Measurements from ENCODE around the gene PPP2R2C. TPM values are rescaled to one million over a fixed set of nuclear protein-coding genes. Genes with fewer than 3 reads are reported as not detected.

The PPP2R2C gene
- total and polyA plus RNA-seq, 10 of the 15 experiments (the other 5 are each of a cell fraction or from before 2014, with no cell fraction given) = 0.13 to 0.15 TPM; not detected in 8

DNA sequence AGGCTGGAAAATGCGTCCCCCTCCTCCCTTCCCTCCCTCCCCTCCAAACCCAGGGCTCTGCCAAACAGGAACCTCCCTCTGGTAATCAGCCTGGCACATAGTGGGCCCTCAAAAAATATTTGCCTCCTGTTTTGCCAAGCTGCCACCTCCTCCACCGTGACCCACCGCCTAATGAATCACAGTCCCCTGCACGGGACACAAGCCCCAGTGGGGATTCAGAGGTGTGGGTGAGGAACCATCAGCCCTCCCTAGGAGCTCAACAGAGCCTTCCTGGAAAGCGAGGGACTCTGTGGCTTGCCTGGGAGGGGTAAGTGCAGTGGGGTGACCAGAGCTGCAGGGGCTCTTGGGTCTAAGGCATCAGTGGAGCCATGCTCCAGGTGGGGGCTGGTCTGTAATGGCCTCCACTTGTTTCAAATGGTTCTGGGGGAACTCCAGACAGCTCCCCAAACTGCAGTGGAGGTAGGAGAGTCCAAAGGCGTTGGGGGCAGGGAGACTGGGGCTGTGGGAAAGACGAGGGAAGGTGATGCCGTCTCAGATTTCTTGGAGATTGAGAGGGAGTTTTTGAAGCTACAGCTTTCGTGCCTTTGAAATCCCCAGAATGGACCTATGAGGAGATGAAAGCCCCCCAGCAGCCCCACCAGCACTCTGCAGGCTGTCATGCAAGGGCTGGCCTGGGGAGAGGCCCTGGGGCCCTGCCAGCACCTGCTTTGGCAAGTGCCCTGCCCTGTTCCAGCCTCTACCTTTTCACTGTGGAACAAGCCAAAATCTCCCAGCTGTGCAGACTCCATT is 1.0 kb upstream of the PPP2R2C start:
- no peak for ATAC-seq
- H3K27ac ChIP-seq (ENCODE audit: control insufficient read depth, insufficient read depth) = no peak overlapping the region
- no peak overlapping the region for H2AFZ ChIP-seq (ENCODE audit: control insufficient read depth, low read depth, low read length)
- CTCF ChIA-PET = no interaction called here
- H3K9ac ChIP-seq (ENCODE audit: control insufficient read depth, insufficient read depth, low read length) = no peak overlapping the region
- in situ Hi-C loops (cut with MboI) = no loop called here
- DNase-seq (ENCODE audit: low read depth, low spot score) = no peak
- intact Hi-C loops (cut with micrococcal nuclease; ENCODE audit: unreplicated experiment) = no loop called here
- no peaks in the 10 kb centered on the region for H4K20me1 ChIP-seq (ENCODE audit: control insufficient read depth, insufficient read depth)
- no peaks in the 10 kb centered on the region for H3K79me2 ChIP-seq (ENCODE audit: control insufficient read depth, insufficient read depth, low read length)
- no peaks in the 10 kb centered on the region for H3K4me1 ChIP-seq (ENCODE audit: control insufficient read depth, insufficient read depth, low read length)
- POLR2A ChIA-PET = no interaction called here
- H3K4me3 ChIP-seq = no peak overlapping the region
- RAD21 ChIA-PET (ENCODE audit: unreplicated experiment) = interaction anchor here (1.0 kb wide), 1 partner anchor 73 kb away, joined by 6 read pairs; no protein-coding TSS in a partner anchor
- H3K36me3 ChIP-seq (ENCODE audit: control insufficient read depth in 2 of 2, insufficient read depth in 2 of 2, low read length in 1 of 2) = no peaks in the 10 kb centered on the region
- SMC1A ChIA-PET (ENCODE audit: uncharacterized antibody, unreplicated experiment) = no interaction called here
- no peak for FAIRE-seq
- WGBS (ENCODE audit: insufficient coverage, insufficient replicate concordance, low lambda C conversion rate, missing lambda C conversion rate) = 14% methylated on average over 9 of the region's 9 CpGs
- H3K9me3 ChIP-seq (replicated peaks; ENCODE audit: control insufficient read depth, insufficient read depth, low read length) = no peaks in the 10 kb centered on the region; the same call in 2 of the 3 replicates
- peaks cover 0 to 4% of the 10 kb centered on the region in 2 experiments; a peak in 2 of 4 replicates for H3K27me3 ChIP-seq (replicated peaks in 1 of 2; ENCODE audit: control insufficient read depth in 2 of 2, insufficient read depth in 2 of 2, low read length in 1 of 2)
- H3K4me2 ChIP-seq (ENCODE audit: control insufficient read depth, insufficient read depth) = no peak overlapping the region
- no TSS peak for BruUV-seq (replicated peaks)
- TF ChIP-seq LARP7 (IDR thresholded peaks at IDR 0.05) = no peak
- TF ChIP-seq, protein P1, sequence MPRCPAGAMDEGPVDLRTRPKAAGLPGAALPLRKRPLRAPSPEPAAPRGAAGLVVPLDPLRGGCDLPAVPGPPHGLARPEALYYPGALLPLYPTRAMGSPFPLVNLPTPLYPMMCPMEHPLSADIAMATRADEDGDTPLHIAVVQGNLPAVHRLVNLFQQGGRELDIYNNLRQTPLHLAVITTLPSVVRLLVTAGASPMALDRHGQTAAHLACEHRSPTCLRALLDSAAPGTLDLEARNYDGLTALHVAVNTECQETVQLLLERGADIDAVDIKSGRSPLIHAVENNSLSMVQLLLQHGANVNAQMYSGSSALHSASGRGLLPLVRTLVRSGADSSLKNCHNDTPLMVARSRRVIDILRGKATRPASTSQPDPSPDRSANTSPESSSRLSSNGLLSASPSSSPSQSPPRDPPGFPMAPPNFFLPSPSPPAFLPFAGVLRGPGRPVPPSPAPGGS (IDR thresholded peaks at IDR 0.05; ENCODE audit: borderline replicate concordance, insufficient read depth, low read depth, low read length, poor library complexity, severe bottlenecking) = no peak
- TF ChIP-seq ZNF217 (IDR thresholded peaks at IDR 0.05) = no peak
- TF ChIP-seq, protein P2, sequence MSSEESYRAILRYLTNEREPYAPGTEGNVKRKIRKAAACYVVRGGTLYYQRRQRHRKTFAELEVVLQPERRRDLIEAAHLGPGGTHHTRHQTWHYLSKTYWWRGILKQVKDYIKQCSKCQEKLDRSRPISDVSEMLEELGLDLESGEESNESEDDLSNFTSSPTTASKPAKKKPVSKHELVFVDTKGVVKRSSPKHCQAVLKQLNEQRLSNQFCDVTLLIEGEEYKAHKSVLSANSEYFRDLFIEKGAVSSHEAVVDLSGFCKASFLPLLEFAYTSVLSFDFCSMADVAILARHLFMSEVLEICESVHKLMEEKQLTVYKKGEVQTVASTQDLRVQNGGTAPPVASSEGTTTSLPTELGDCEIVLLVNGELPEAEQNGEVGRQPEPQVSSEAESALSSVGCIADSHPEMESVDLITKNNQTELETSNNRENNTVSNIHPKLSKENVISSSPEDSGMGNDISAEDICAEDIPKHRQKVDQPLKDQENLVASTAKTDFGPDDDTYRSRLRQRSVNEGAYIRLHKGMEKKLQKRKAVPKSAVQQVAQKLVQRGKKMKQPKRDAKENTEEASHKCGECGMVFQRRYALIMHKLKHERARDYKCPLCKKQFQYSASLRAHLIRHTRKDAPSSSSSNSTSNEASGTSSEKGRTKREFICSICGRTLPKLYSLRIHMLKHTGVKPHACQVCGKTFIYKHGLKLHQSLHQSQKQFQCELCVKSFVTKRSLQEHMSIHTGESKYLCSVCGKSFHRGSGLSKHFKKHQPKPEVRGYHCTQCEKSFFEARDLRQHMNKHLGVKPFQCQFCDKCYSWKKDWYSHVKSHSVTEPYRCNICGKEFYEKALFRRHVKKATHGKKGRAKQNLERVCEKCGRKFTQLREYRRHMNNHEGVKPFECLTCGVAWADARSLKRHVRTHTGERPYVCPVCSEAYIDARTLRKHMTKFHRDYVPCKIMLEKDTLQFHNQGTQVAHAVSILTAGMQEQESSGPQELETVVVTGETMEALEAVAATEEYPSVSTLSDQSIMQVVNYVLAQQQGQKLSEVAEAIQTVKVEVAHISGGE (CRISPR knock-in tag; IDR thresholded peaks at IDR 0.05) = no peak
- TF ChIP-seq, protein P3, sequence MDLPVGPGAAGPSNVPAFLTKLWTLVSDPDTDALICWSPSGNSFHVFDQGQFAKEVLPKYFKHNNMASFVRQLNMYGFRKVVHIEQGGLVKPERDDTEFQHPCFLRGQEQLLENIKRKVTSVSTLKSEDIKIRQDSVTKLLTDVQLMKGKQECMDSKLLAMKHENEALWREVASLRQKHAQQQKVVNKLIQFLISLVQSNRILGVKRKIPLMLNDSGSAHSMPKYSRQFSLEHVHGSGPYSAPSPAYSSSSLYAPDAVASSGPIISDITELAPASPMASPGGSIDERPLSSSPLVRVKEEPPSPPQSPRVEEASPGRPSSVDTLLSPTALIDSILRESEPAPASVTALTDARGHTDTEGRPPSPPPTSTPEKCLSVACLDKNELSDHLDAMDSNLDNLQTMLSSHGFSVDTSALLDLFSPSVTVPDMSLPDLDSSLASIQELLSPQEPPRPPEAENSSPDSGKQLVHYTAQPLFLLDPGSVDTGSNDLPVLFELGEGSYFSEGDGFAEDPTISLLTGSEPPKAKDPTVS (IDR thresholded peaks at IDR 0.05; ENCODE audit: low read depth, low read length) = no peak
- TF ChIP-seq YY1 (IDR thresholded peaks at IDR 0.05; ENCODE audit: low read depth, low read length) = no peak
- TF ChIP-seq, protein P4, sequence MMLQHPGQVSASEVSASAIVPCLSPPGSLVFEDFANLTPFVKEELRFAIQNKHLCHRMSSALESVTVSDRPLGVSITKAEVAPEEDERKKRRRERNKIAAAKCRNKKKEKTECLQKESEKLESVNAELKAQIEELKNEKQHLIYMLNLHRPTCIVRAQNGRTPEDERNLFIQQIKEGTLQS (IDR thresholded peaks at IDR 0.05; ENCODE audit: borderline replicate concordance, extremely low read depth, low read depth, low read length) = no peak
- no peak for TF ChIP-seq SMC3 (IDR thresholded peaks at IDR 0.05; ENCODE audit: borderline replicate concordance, low read length)
- TF ChIP-seq, protein P5, sequence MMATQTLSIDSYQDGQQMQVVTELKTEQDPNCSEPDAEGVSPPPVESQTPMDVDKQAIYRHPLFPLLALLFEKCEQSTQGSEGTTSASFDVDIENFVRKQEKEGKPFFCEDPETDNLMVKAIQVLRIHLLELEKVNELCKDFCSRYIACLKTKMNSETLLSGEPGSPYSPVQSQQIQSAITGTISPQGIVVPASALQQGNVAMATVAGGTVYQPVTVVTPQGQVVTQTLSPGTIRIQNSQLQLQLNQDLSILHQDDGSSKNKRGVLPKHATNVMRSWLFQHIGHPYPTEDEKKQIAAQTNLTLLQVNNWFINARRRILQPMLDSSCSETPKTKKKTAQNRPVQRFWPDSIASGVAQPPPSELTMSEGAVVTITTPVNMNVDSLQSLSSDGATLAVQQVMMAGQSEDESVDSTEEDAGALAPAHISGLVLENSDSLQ (IDR thresholded peaks at IDR 0.05) = no peak
- no peak for TF ChIP-seq BRCA1 (IDR thresholded peaks at IDR 0.05; ENCODE audit: low read depth, low read length)
- no peak for TF ChIP-seq IRF4 (IDR thresholded peaks at IDR 0.05; ENCODE audit: low read depth, low read length)
- TF ChIP-seq ZZZ3 (IDR thresholded peaks at IDR 0.05; ENCODE audit: control insufficient read depth, insufficient read length, low read depth) = no peak
- no peak for TF ChIP-seq CBX3 (IDR thresholded peaks at IDR 0.05; ENCODE audit: borderline replicate concordance, low read depth)
- no peak for TF ChIP-seq FOXM1 (IDR thresholded peaks at IDR 0.05; ENCODE audit: low read depth, low read length)
- TF ChIP-seq NFYA (IDR thresholded peaks at IDR 0.05; ENCODE audit: borderline replicate concordance, low read depth, low read length) = no peak
- TF ChIP-seq TCF3 (IDR thresholded peaks at IDR 0.05; ENCODE audit: borderline replicate concordance, insufficient read depth, low read depth, low read length) = no peak

Measured in GM12878 (cell line).